OCI-LY7 (cell line): ENCODE results near the gene KCTD17. TPM values are rescaled to one million over a fixed set of nuclear protein-coding genes. Genes with fewer than 3 reads are reported as not detected.

Experiments used
- BruUV-seq: library from RNA; stranded (reverse); fragments of 400-500 nt; replicated peaks from 2 replicates; lab custom pipeline; 2021; lab: Mats Ljungman, UMichigan
- CTCF ChIA-PET: fragments of 300-600 bp; sonication (Branson Sonifier 250); formaldehyde crosslinking; loops from one replicate; lab custom pipeline; 2022; ENCODE audit warnings: antibody characterized with exemption; ENCODE audit not compliant: unreplicated experiment; lab: Charles Lee
- POLR2A ChIA-PET: fragments of 300-600 bp; sonication (Branson Sonifier 250); formaldehyde crosslinking; loops from one replicate; lab custom pipeline; 2022; ENCODE audit warnings: antibody characterized with exemption; lab: Charles Lee
- DNase-seq: peaks from one replicate; pipeline ENCODE4 v3.0.0-alpha.2; 2015; ENCODE audit warnings: low spot score
- H2AFZ ChIP-seq: fragments of 200-600 bp; sonication (generic), shearing (Covaris generic); 2 replicates; pipeline ENCODE4 v1.6.1; 2014; ENCODE audit warnings: mild to moderate bottlenecking, antibody characterized with exemption, low read length, moderate library complexity
- H3K27ac ChIP-seq: fragments of 200-600 bp; sonication (generic); 2 replicates; pipeline ENCODE4 v1.5.1; 2014; ENCODE audit warnings: mixed run types, low read depth, mild to moderate bottlenecking, moderate library complexity, low read length, inconsistent platforms; ENCODE audit not compliant: poor library complexity, severe bottlenecking
- H3K36me3 ChIP-seq: fragments of 200-600 bp; sonication (generic); 2 replicates; pipeline ENCODE4 v1.6.1; 2014; ENCODE audit warnings: mild to moderate bottlenecking, antibody characterized with exemption, low read length, moderate library complexity, mixed read lengths; ENCODE audit not compliant: insufficient read depth
- H3K4me1 ChIP-seq: fragments of 200-600 bp; sonication (generic); 2 replicates; pipeline ENCODE4 v1.5.1; 2014; ENCODE audit warnings: mild to moderate bottlenecking, low read length; ENCODE audit not compliant: insufficient read depth, poor library complexity, severe bottlenecking
- H3K4me2 ChIP-seq: fragments of 200-600 bp; sonication (generic); 2 replicates; pipeline ENCODE4 v1.6.1; 2014; ENCODE audit warnings: mild to moderate bottlenecking, low read length
- H3K4me3 ChIP-seq: fragments of 200-600 bp; sonication (generic); 2 replicates; pipeline ENCODE4 v1.5.1; 2014; ENCODE audit warnings: mild to moderate bottlenecking, low read depth, low read length; ENCODE audit not compliant: poor library complexity, severe bottlenecking
- H3K79me2 ChIP-seq: fragments of 200-600 bp; sonication (generic); 2 replicates; pipeline ENCODE4 v1.6.1; 2016; ENCODE audit warnings: low read depth, mild to moderate bottlenecking, low read length, moderate library complexity, mixed read lengths; ENCODE audit not compliant: insufficient read depth
- H3K9me2 ChIP-seq: fragments of 200-600 bp; sonication (generic); 2 replicates; pipeline ENCODE4 v1.6.1; 2016; ENCODE audit warnings: mild to moderate bottlenecking, low read length, mixed read lengths; ENCODE audit not compliant: insufficient read depth
- H3K9me3 ChIP-seq: fragments of 200-600 bp; sonication (generic); 2 replicates; pipeline ENCODE4 v1.6.1; 2014; ENCODE audit warnings: mild to moderate bottlenecking, mixed run types, low read length, mixed read lengths
- H4K20me1 ChIP-seq: fragments of 200-600 bp; sonication (generic); 2 replicates; pipeline ENCODE4 v1.6.1; 2014; ENCODE audit warnings: mild to moderate bottlenecking, antibody characterized with exemption, low read length, moderate library complexity, mixed read lengths; ENCODE audit not compliant: insufficient read depth
- EZH2phosphoT487 ChIP-seq: fragments of 200-600 bp; sonication (generic); IDR thresholded peaks from 2 replicates; pipeline ENCODE4 v1.6.1; 2018; ENCODE audit warnings: low read depth, borderline replicate concordance, mild to moderate bottlenecking, mixed run types, antibody characterized with exemption, low read length, moderate library complexity, mixed read lengths
- intact Hi-C: fragments of 100-400 bp; cut with micrococcal nuclease; formaldehyde crosslinking; loops from one replicate; pipeline ENCODE4 v1.10.0; 2022; ENCODE audit not compliant: unreplicated experiment
- total RNA-seq, 2 experiments: library from RNA; depleted of rRNA in 1 of 2; stranded (reverse); fragments of >200 nt in 1 of 2; shearing (Covaris generic) in 1 of 2; gene quantifications; 2 replicates each; pipeline ENCODE4 v1.2.3, GENCODE V29; 2014 to 2022
- TF ChIP-seq, protein P1 (sequence below): fragments of 200-600 bp; sonication (generic); conservative IDR thresholded peaks from 2 replicates; pipeline ENCODE4 v1.5.1; 2014; ENCODE audit warnings: mild to moderate bottlenecking, antibody characterized with exemption, low read length, moderate library complexity, mixed read lengths

The KCTD17 gene
- total RNA-seq, 2 experiments from 2014 or later, result 17.7 to 21.7 TPM

DNA sequence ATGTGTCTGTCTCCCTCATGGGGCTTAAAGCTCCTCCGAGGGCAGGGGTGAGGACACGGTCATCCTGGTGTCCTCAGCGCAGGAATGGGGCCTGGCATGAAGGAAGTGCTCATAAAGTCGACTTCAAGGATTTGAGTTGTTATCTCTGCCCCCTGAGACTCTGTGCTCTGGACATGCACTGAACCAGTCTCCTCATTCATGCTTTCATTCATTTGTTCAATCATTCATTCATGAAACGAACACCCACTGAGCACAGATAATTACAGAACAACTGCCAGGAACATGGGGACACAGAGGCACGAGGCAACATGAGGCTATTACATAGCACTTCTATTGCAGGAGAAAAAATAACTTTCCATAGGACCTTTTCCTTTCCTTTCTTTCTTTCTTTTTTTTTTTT lies 41.5 kb downstream of the KCTD17 start:
- no peaks in the 10 kb centered on the region for H3K9me2 ChIP-seq
- no peaks in the 10 kb centered on the region for H3K4me1 ChIP-seq
- BruUV-seq, result no TSS peak
- H3K4me3 ChIP-seq, result no peak overlapping the region
- H4K20me1 ChIP-seq, result no peaks in the 10 kb centered on the region
- ChIA-PET POLR2A (no interaction called here), CTCF (no interaction called here)
- intact Hi-C loops, result no loop called here
- H3K79me2 ChIP-seq, result no peaks in the 10 kb centered on the region
- H3K4me2 ChIP-seq, result no peak overlapping the region
- DNase-seq, result no peak
- TF ChIP-seq, protein P1, sequence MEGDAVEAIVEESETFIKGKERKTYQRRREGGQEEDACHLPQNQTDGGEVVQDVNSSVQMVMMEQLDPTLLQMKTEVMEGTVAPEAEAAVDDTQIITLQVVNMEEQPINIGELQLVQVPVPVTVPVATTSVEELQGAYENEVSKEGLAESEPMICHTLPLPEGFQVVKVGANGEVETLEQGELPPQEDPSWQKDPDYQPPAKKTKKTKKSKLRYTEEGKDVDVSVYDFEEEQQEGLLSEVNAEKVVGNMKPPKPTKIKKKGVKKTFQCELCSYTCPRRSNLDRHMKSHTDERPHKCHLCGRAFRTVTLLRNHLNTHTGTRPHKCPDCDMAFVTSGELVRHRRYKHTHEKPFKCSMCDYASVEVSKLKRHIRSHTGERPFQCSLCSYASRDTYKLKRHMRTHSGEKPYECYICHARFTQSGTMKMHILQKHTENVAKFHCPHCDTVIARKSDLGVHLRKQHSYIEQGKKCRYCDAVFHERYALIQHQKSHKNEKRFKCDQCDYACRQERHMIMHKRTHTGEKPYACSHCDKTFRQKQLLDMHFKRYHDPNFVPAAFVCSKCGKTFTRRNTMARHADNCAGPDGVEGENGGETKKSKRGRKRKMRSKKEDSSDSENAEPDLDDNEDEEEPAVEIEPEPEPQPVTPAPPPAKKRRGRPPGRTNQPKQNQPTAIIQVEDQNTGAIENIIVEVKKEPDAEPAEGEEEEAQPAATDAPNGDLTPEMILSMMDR, result no peak
- no peak for TF ChIP-seq EZH2phosphoT487
- H3K9me3 ChIP-seq, result no peaks in the 10 kb centered on the region
- no peak overlapping the region for H3K27ac ChIP-seq
- H2AFZ ChIP-seq, result no peak overlapping the region
- no peaks in the 10 kb centered on the region for H3K36me3 ChIP-seq

DNA sequence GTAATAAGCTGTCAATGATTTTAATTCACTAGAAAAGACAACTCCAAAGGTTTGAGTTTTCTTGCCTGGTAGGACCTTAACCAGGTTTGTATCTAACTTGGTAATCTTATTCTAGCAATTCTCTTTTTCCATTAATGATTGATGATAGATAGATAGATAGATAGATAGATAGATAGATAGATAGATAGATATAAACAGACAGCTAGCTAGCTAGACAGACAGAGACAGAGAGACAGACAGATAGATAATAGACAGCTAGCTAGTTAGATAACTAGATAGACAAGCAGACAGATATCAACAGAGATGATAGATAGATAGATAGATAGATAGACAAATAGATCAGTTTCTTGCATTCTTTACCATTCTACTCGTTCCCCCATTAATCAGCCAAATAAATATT lies 42.7 kb downstream of the KCTD17 start:
- H2AFZ ChIP-seq, result no peak overlapping the region
- H3K4me2 ChIP-seq, result no peak overlapping the region
- BruUV-seq, result no TSS peak
- H4K20me1 ChIP-seq, result no peaks in the 10 kb centered on the region
- no peak overlapping the region for H3K4me3 ChIP-seq
- TF ChIP-seq, protein P1, result no peak
- no peak for TF ChIP-seq EZH2phosphoT487
- intact Hi-C loops, result no loop called here
- H3K36me3 ChIP-seq, result no peaks in the 10 kb centered on the region
- POLR2A ChIA-PET, result no interaction called here
- H3K9me2 ChIP-seq, result no peaks in the 10 kb centered on the region
- H3K27ac ChIP-seq, result no peak overlapping the region
- no peaks in the 10 kb centered on the region for H3K79me2 ChIP-seq
- no peaks in the 10 kb centered on the region for H3K4me1 ChIP-seq
- H3K9me3 ChIP-seq, result no peaks in the 10 kb centered on the region
- CTCF ChIA-PET, result no interaction called here
- no peak for DNase-seq

DNA sequence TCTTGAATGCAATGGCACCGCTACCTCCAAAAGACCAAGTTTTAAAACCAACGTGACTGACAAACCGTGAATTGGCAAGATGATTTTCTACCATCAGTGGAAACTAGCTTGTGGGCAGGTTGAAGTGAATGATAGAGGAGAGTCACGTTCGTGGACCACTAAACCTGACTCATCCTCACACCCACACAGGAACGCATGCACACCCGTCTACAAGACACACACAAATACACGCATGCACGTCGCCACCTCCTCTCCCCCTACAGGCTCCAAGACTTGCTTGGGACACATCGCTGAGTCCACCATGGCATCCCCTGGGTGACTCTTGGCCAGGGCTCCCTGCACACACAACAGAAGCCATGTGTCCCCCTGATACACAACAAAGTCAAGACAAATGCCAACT lies 43.6 kb downstream of the KCTD17 start:
- Histone ChIP-seq H3K4me1 (no peaks in the 10 kb centered on the region), H3K79me2 (no peaks in the 10 kb centered on the region), H3K4me3 (no peak overlapping the region), H3K9me3 (no peaks in the 10 kb centered on the region), H3K9me2 (no peaks in the 10 kb centered on the region), H2AFZ (no peak overlapping the region), H4K20me1 (0 out of 2 replicates have a peak, but pooled peaks cover under 1% of the 10 kb centered on the region), H3K36me3 (no peaks in the 10 kb centered on the region), H3K27ac (no peak overlapping the region), H3K4me2 (no peak overlapping the region)
- ChIA-PET POLR2A (no interaction called here), CTCF (no interaction called here)
- TF ChIP-seq, protein P1, result no peak
- TF ChIP-seq EZH2phosphoT487, result no peak
- no TSS peak for BruUV-seq
- no peak for DNase-seq
- intact Hi-C loops, result no loop called here
